H9 (cell line): ENCODE results near the gene ARMS2. TPM values are rescaled to one million over a fixed set of nuclear protein-coding genes. Genes with fewer than 3 reads are reported as not detected.
A peak's percentile ranks its signal among the peaks of the same experiment; 100 is the strongest.

Source experiments
- DNase-seq: peaks from one replicate; pipeline ENCODE4 v3.0.0-alpha.2; 2017
- H2AFZ ChIP-seq: one replicate; pipeline ENCODE4 v1.6.1; 2013; ENCODE audit warnings: mild to moderate bottlenecking, low read length, control low read depth, moderate library complexity
- H2AK5ac ChIP-seq: 2 replicates; pipeline ENCODE4 v1.6.1; 2013; ENCODE audit warnings: low read length, control low read depth, mixed read lengths; ENCODE audit not compliant: insufficient read length
- H2BK120ac ChIP-seq: one replicate; pipeline ENCODE4 v1.6.1; 2013; ENCODE audit warnings: low read depth, mild to moderate bottlenecking, low read length, control low read depth, inconsistent platforms; ENCODE audit not compliant: poor library complexity, severe bottlenecking
- H2BK12ac ChIP-seq: 2 replicates; pipeline ENCODE4 v1.6.1; 2013; ENCODE audit warnings: low read length, control low read depth, mixed read lengths, low read depth; ENCODE audit not compliant: insufficient read length
- H2BK15ac ChIP-seq: 2 replicates; pipeline ENCODE4 v1.6.1; 2013; ENCODE audit warnings: low read depth, low read length, control low read depth
- H2BK20ac ChIP-seq: one replicate; pipeline ENCODE4 v1.6.1; 2013; ENCODE audit warnings: low read depth, mild to moderate bottlenecking, low read length, control low read depth, inconsistent platforms; ENCODE audit not compliant: poor library complexity, severe bottlenecking
- H2BK5ac ChIP-seq: 2 replicates; pipeline ENCODE4 v1.6.1; 2013; ENCODE audit warnings: low read length, control low read depth, mixed read lengths; ENCODE audit not compliant: insufficient read length
- H3K14ac ChIP-seq: 2 replicates; pipeline ENCODE4 v1.6.1; 2013; ENCODE audit warnings: low read length, control low read depth; ENCODE audit not compliant: insufficient read depth
- H3K18ac ChIP-seq: 2 replicates; pipeline ENCODE4 v1.6.1; 2013; ENCODE audit warnings: low read depth, mild to moderate bottlenecking, mixed read lengths, low read length, control low read depth; ENCODE audit not compliant: insufficient read length
- H3K23ac ChIP-seq: 2 replicates; pipeline ENCODE4 v1.6.1; 2013; ENCODE audit warnings: low read length, control low read depth, mixed read lengths, low read depth; ENCODE audit not compliant: insufficient read length
- H3K23me2 ChIP-seq: 2 replicates; pipeline ENCODE4 v1.6.1; 2013; ENCODE audit warnings: low read depth, mild to moderate bottlenecking, mixed read lengths, low read length, control low read depth; ENCODE audit not compliant: insufficient read length, poor library complexity, severe bottlenecking
- H3K27ac ChIP-seq: 2 replicates; pipeline ENCODE4 v1.5.1; 2013; ENCODE audit warnings: low read length, control low read depth, mixed read lengths, low read depth; ENCODE audit not compliant: insufficient read length
- H3K27me3 ChIP-seq: 2 replicates; pipeline ENCODE4 v1.6.1; 2013; ENCODE audit warnings: low read length, control low read depth, inconsistent platforms; ENCODE audit not compliant: insufficient read depth
- H3K4ac ChIP-seq: 2 replicates; pipeline ENCODE4 v1.6.1; 2013; ENCODE audit warnings: low read depth, mild to moderate bottlenecking, control low read depth, inconsistent platforms, low read length, moderate library complexity
- H3K4me1 ChIP-seq: 2 replicates; pipeline ENCODE4 v1.6.1; 2013; ENCODE audit warnings: low read length, control low read depth, inconsistent platforms; ENCODE audit not compliant: insufficient read depth
- H3K4me2 ChIP-seq: 2 replicates; pipeline ENCODE4 v1.6.1; 2013; ENCODE audit warnings: low read length, control low read depth, mixed read lengths; ENCODE audit not compliant: insufficient read length, insufficient read depth
- H3K56ac ChIP-seq: 2 replicates; pipeline ENCODE4 v1.6.1; 2013; ENCODE audit warnings: low read depth, mild to moderate bottlenecking, mixed read lengths, low read length, control low read depth; ENCODE audit not compliant: insufficient read length
- H3K79me1 ChIP-seq: 2 replicates; pipeline ENCODE4 v1.6.1; 2013; ENCODE audit warnings: low read depth, mild to moderate bottlenecking, moderate library complexity, low read length, control low read depth, inconsistent platforms; ENCODE audit not compliant: insufficient read depth, poor library complexity, severe bottlenecking
- H3K79me2 ChIP-seq: 2 replicates; pipeline ENCODE4 v1.6.1; 2013; ENCODE audit warnings: low read length, control low read depth, inconsistent platforms; ENCODE audit not compliant: insufficient read depth
- H3K9ac ChIP-seq: 2 replicates; pipeline ENCODE4 v1.6.1; 2013; ENCODE audit warnings: low read length, control low read depth, mixed read lengths; ENCODE audit not compliant: insufficient read length; ENCODE audit errors: extremely low read depth
- H3K9me3 ChIP-seq: one replicate; pipeline ENCODE4 v1.6.1; 2013; ENCODE audit warnings: low read depth, low read length, inconsistent platforms; ENCODE audit not compliant: control insufficient read depth
- H3T11ph ChIP-seq: one replicate; pipeline ENCODE4 v1.6.1; 2013; ENCODE audit warnings: mild to moderate bottlenecking, low read length, control low read depth, inconsistent platforms
- H4K20me1 ChIP-seq: one replicate; pipeline ENCODE4 v1.6.1; 2013; ENCODE audit not compliant: control insufficient read depth, insufficient read length, insufficient read depth
- H4K5ac ChIP-seq: 2 replicates; pipeline ENCODE4 v1.6.1; 2013; ENCODE audit warnings: low read depth, mild to moderate bottlenecking, mixed read lengths, low read length, control low read depth; ENCODE audit not compliant: insufficient read length
- H4K8ac ChIP-seq: replicated peaks from 2 replicates; pipeline ENCODE4 v1.6.1; 2013; ENCODE audit warnings: low read length, control low read depth, mixed read lengths, low read depth; ENCODE audit not compliant: insufficient read length
- H4K91ac ChIP-seq: 2 replicates; pipeline ENCODE4 v1.6.1; 2013; ENCODE audit warnings: low read depth, mild to moderate bottlenecking, moderate library complexity, mixed read lengths, low read length, control low read depth; ENCODE audit not compliant: insufficient read length
- H3K27ac Mint-ChIP-seq, 3 experiments: 2 replicates in 2 of 3; 3 replicates in 1 of 3; pipeline ENCODE4 v1.8.0; 2020 to 2021; ENCODE audit warnings: mixed read lengths in 3 of 3, mild to moderate bottlenecking in 1 of 3, moderate library complexity in 1 of 3
- H3K27me3 Mint-ChIP-seq: 2 replicates; pipeline ENCODE4 v1.8.0; 2021; ENCODE audit warnings: low read depth, mild to moderate bottlenecking, moderate library complexity, mixed read lengths
- H3K36me3 Mint-ChIP-seq, 3 experiments: 2 replicates in 2 of 3; 3 replicates in 1 of 3; pipeline ENCODE4 v1.8.0; 2020 to 2021; ENCODE audit warnings: low read depth in 3 of 3, mixed read lengths in 3 of 3; ENCODE audit not compliant: insufficient read depth in 1 of 3
- H3K4me1 Mint-ChIP-seq, 2 experiments: 2 replicates each; pipeline ENCODE4 v1.8.0; 2020; ENCODE audit warnings: mixed read lengths in 2 of 2
- H3K4me3 Mint-ChIP-seq, 2 experiments: 2 replicates in 1 of 2; 3 replicates in 1 of 2; pipeline ENCODE4 v1.8.0; 2020 to 2021; ENCODE audit warnings: mild to moderate bottlenecking in 2 of 2, mixed read lengths in 2 of 2, moderate library complexity in 1 of 2
- H3K9me3 Mint-ChIP-seq, 2 experiments: 2 replicates in 1 of 2; 3 replicates in 1 of 2; pipeline ENCODE4 v1.8.0; 2020; ENCODE audit warnings: mild to moderate bottlenecking in 2 of 2, mixed read lengths in 2 of 2, moderate library complexity in 1 of 2
- WGBS: extraction: QIAGEN DNeasy Blood & Tissue Kit; methylation state at CpG from one replicate; pipeline ENCODE4 v1.1.7; 2013; ENCODE audit warnings: missing lambda C conversion rate, low lambda C conversion rate, mixed read lengths; ENCODE audit not compliant: insufficient read length; ENCODE audit errors: extremely low coverage; 5-methylcytosine and 5-hydroxymethylcytosine counted together
- total RNA-seq: library from RNA; stranded (reverse); gene quantifications from 2 replicates; pipeline ENCODE4 v1.2.1, GENCODE V29; 2021
- TF ChIP-seq, protein P1 (sequence below): fragments of 200-600 bp; sonication (generic); conservative IDR thresholded peaks from 3 replicates; pipeline ENCODE4 v1.8.0; 2021; ENCODE audit warnings: antibody characterized with exemption, mild to moderate bottlenecking

ARMS2 gene
- total RNA-seq, 1 experiment from 2014 or later, result not detected

DNA sequence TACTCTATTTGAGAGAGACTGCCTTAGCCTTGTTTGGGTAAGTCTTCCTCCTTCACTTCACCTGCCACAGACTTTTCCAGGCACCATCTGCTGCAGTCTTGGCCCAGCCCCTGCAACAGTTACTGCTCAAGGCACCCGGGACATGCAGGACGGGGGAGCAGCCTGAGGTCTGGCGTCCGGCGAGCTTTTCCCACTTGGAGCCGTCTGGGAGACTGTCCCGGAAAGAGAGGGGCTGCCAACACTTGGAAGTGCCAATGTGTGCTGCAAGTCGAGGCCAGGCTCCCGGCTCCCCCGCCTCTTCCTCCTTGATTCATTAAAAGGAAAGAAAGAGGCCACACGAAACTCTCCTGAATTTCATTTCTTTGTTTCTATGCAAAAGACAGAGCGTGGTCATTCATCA is 20.6 kb downstream of the ARMS2 start:
- Histone ChIP-seq H3K79me2 (no peaks in the 10 kb centered on the region), H4K5ac (no peak overlapping the region), H3K14ac (no peak overlapping the region), H4K20me1 (no peaks in the 10 kb centered on the region), H4K91ac (no peak overlapping the region), H2BK120ac (no peak overlapping the region), H2BK20ac (no peak overlapping the region), H4K8ac (no peak overlapping the region), H3K4me2 (no peak overlapping the region), H3K18ac (no peak overlapping the region), H2BK5ac (no peak overlapping the region), H2BK12ac (no peak overlapping the region), H3K9ac (no peak overlapping the region), H3K56ac (no peak overlapping the region), H3K27me3 (no peaks in the 10 kb centered on the region), H3K23me2 (no peaks in the 10 kb centered on the region), H3K79me1 (no peaks in the 10 kb centered on the region), H3T11ph (no peak overlapping the region), H2AFZ (no peak overlapping the region), H3K4me1 (peaks cover 11% of the 10 kb centered on the region), H3K27ac (no peak overlapping the region), H3K4ac (no peak overlapping the region), H2BK15ac (no peak overlapping the region), H3K9me3 (no peaks in the 10 kb centered on the region), H3K23ac (no peak overlapping the region), H2AK5ac (no peak overlapping the region)
- WGBS, result no CpG with 5 or more reads among the region's 12 CpGs
- peaks cover 49 to 55% of the 10 kb centered on the region in 2 experiments for H3K4me1 Mint-ChIP-seq
- no peaks in the 10 kb centered on the region for H3K36me3 Mint-ChIP-seq
- no peaks in the 10 kb centered on the region for H3K9me3 Mint-ChIP-seq
- peak overlapping the region in 2 of 3 experiments; percentile 36 to 91; a peak in 2 of 7 replicates for H3K27ac Mint-ChIP-seq
- TF ChIP-seq, protein P1, sequence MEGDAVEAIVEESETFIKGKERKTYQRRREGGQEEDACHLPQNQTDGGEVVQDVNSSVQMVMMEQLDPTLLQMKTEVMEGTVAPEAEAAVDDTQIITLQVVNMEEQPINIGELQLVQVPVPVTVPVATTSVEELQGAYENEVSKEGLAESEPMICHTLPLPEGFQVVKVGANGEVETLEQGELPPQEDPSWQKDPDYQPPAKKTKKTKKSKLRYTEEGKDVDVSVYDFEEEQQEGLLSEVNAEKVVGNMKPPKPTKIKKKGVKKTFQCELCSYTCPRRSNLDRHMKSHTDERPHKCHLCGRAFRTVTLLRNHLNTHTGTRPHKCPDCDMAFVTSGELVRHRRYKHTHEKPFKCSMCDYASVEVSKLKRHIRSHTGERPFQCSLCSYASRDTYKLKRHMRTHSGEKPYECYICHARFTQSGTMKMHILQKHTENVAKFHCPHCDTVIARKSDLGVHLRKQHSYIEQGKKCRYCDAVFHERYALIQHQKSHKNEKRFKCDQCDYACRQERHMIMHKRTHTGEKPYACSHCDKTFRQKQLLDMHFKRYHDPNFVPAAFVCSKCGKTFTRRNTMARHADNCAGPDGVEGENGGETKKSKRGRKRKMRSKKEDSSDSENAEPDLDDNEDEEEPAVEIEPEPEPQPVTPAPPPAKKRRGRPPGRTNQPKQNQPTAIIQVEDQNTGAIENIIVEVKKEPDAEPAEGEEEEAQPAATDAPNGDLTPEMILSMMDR, result no peak
- no peak for DNase-seq
- peaks cover 6% of the 10 kb centered on the region for H3K27me3 Mint-ChIP-seq
- 0 out of 5 replicates have a peak overlapping the region, but pooled peaks have one; percentile 19 to 38 for H3K4me3 Mint-ChIP-seq
